Stimulated activated CD4-positive, alpha-beta T cell treated with anti-CD3 and anti-CD28 coated beads, Interleukin-12 subunit alpha, Interleukin-12 subunit beta, amount 100 ng/mL, for 48 hours (primary cell): ENCODE results near the gene MEF2D.

Experiments
- DNase-seq, 3 donors: peaks; one replicate each; pipeline ENCODE4 v3.0.0-alpha.2; 2020; ENCODE audit warnings: low read depth in 2 of 3, low spot score in 1 of 3

MEF2D gene

GRCh38 chr1:156489166-156489934 lies 11.2 kb downstream of the MEF2D start:
- no peak for DNase-seq

DNA sequence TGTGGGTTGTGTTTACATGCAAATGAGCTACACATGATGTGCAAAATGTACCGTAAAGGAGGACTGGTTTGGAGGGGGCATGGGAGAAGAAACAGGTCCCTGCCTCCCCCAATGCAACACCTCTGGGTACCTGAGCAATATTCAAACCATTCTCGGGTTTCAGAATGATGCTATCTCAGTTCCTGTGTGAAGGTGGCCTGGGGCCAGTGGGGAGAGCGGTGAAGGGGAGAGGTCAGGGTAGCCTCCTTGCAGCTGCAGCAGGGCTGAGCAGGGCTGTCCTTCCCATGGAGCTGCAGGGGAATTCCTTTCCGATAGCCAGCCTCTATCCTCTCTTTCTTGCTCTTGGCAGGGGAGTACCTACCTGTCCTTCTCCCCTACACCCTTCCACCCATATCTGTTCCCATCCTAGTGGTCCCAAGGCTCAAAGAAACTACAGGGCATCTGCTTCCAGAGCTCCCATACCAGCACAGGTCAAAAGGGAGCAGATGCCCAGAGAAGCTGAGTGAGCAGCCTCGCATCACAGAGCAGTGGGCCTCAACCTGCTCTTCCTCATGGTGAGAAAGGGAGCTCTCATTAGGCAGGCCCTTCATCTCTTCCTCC lies 11.9 kb downstream of the MEF2D start:
- no peak for DNase-seq

- DNase-seq: peak in 1 of 3 donors; percentile 14
Observed at GRCh38 chr1:156487862-156488261, 12.7 kb downstream of the MEF2D start.

DNA sequence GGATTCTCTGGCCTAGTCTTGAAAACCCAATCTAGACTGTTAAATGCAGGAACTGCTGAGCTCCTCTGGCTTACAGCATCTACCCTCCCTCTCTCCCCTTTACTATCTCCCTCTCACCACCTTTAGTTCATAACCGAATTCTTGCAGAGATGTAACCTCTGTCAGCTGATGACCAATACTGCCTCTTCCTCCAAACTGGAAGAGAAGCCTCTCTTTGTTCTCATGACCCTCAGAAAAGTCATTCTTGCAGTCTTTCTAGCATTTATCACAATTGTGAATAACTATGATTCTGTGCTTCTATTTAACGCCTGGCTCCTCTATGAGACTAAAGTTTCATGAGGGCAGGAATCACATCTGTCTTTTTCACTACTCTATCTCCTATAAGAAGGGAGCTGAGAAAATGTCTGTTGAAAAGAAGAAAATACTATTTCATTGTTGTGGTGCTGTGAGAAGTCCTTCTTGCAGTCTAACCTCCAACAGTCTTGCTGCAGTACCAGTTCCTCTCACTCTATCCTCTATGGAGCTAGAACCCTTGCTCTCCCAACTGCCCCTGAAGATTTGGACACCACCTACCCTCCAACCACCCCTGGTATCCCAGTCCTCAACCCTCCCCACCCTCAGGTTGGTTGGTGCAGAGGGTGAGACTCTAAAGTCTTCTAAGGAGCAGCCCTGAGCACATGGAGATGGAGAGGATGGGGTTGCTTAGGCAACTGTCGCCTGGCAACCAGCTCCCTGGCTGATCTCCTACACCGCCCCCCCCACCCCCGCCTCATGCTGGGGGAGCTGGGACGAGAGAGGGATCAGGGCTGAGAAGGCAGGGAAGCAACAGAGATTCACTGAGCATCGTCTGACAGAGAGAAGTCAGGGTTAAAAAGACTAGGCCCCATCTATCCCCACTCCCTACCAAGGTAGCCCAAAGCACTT lies 13.9 kb downstream of the MEF2D start:
- DNase-seq: no peak

DNA sequence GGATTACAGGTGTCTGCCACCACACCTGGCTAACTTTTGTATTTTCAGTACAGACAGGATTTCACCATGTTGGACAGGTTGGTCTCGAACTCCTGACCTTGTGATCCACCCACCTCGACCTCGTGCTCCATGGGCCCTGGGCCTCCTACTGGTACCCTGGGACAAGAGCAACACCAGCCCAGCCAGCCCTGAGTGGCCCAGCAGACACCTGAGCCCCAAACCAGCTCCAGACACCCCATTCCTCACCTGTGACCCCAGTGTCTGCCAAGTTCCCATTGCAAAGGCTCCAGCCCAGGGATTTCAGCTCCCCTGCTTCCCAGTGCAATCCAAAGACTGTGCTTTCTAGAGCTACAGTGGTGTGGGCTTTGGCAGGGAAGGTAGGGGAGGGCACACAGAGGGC lies 14.6 kb downstream of the MEF2D start:
- DNase-seq: no peak

DNA sequence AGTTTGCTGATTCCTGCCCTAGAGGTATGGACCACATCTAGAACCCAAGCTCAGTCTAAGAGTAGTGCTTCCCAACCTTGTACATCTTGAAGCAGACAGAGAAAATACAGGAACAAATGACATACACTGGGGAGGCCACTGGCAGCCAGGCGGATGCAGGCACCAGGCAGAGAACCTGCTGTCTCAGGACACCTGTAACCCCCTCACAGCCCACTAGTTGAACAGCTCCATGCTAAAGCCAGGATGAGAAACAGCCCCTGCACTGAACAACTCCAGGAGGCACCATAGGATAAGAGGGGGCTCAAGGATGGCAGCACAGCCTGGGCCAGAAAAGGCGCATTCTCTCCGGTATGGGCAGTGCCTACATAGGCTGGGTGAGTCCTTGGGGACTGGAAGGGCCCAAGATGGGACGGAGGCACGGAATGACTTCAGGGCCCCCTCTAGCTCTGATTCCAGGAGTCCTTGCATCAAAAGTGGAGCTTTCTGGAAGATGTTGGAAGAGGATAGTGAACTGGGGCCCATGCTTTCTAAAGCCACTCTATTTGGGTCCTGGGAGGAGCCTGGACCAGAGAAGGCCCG lies 16.0 kb downstream of the MEF2D start:
- no peak for DNase-seq

GRCh38 chr1:156483397-156483796 lies 17.2 kb downstream of the MEF2D start:
- DNase-seq: no peak

- DNase-seq: no peak
Observed at GRCh38 chr1:156482276-156482675, 18.3 kb downstream of the MEF2D start.

GRCh38 chr1:156481527-156481926 lies 19.0 kb downstream of the MEF2D start:
- DNase-seq: no peak

GRCh38 chr1:156480411-156481192 lies 20.0 kb downstream of the MEF2D start:
- peak; percentile 59 to 76 (median 69) for DNase-seq

DNA sequence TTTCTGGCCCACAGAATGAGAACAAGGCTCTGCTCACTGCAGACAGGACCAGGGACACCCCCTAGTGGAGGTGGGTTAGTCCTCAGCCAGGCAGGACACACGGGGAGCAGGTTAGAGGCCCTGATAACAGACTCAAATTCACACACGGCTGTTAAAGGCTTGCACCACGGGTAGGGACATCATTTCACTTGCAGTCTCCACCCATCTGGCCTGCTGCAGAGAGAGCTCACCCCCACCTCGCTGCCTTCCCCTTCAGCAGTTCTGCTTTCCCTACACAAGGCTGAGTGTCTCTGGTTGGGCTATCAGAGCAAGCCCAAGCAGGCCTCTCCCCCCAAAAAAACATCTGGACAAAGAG lies 20.6 kb downstream of the MEF2D start:
- no peak for DNase-seq

- DNase-seq: no peak
Observed at GRCh38 chr1:156479093-156480015, 21.2 kb downstream of the MEF2D start.

- no peak for DNase-seq
Observed at GRCh38 chr1:156478250-156478627, 22.3 kb downstream of the MEF2D start.

- no peak for DNase-seq
Observed at GRCh38 chr1:156477526-156478249, 22.9 kb downstream of the MEF2D start.

- peak in 1 of 3 donors; percentile 25 for DNase-seq
Observed at GRCh38 chr1:156476501-156477298, 23.9 kb downstream of the MEF2D start.

GRCh38 chr1:156475568-156476500 lies 24.7 kb downstream of the MEF2D start:
- no peak for DNase-seq

- no peak for DNase-seq
Observed at GRCh38 chr1:156474966-156475365, 25.6 kb downstream of the MEF2D start.
